NCI-H2196 (cell line): ENCODE data around the gene FBN1.

ENCODE experiments used
- DNase-seq: peaks from one replicate; lab custom pipeline; 2025; ENCODE audit not compliant: unreplicated experiment; lab: John Stamatoyannopoulos, UW

FBN1 gene

GRCh38 chr15:48582452-48583247 lies 62.9 kb downstream of the FBN1 start:
- no peak for DNase-seq

DNA sequence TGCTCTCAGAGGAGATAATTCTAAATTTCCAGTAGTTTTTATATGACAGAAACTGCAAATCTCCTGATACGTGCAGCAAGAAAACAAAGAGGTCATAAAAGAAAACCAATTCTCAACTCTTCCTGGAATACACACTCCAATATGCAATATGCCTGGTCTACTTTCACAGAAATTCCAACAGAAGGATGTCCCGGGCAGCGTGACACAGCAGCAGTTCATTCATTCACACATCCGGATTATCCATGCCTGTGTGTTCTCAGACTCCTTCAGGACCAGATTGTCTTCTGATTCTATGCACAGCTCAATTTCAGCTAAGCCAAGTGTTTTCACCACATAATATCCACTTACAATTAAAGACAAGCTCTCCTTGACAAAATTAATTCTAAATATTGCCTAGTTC lies 64.3 kb downstream of the FBN1 start:
- DNase-seq = no peak

DNA sequence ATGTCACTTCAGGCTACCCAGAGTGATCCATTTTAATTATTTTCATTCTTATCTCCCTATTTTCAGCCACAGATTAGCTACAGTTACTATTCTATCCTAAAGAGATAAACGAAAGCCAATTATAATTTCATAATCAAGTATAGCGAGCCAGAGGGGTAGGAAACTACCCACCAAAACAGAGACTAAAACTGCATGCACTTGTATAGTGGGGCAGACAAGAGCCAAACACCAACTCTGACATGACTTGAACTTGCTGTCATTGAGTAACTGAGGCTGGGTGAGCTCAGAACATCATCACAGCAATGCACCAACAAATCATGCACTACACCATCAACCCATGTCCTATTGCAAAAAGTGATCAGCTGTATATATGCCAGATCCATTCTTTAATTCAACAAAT lies 64.8 kb downstream of the FBN1 start:
- no peak for DNase-seq

DNA sequence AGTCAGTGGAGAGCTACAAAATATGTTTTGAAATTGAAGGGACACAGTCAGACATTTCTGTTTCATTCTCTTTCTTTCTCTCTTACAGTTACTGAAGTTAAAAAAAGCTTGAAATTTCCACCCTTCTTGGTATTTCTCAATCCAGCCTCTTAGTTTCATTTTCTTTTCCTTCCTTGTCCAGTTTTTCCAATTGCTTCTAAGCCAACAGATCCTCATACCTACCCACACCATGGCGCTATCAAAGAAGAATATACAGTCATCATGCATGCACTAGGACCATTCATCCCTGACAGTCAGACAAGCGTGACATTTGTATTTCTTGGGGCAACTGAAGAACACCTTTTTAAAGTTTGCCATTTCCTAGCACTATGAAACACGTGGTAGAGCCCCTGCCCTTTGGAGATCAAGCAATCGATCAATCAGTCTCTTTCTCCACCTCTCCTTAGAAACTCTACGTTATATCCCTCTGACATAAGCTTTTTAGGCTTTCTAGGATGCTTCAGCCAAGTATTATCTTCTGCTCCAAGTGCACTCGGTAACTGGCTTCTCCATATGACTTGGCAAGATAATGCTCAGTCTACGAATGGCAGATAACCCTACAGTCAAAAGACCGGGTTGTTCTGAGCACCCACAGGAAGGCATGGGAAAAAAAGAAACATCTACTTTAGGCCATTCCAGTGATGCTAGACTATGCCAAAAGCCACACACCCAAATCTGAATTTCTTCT lies 65.4 kb downstream of the FBN1 start:
- no peak for DNase-seq

DNA sequence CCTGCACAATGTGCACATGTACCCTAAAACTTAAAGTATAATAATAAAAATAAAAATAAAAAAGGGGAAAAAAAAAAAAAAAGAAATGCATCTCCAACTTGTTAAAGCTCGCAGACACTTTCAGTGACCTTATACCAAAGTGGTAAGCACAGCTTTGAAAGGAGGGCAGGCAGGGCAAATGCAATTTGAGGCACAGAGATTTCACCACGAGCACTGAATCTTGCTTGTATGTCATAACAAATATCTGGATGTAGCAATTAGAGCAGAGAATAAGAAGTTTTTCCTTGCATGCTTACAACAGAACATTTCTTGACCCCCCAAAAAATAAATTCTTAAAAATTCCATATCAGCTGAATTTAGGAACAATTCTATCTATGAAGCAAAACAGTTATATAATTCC lies 66.5 kb downstream of the FBN1 start:
- DNase-seq = no peak

DNA sequence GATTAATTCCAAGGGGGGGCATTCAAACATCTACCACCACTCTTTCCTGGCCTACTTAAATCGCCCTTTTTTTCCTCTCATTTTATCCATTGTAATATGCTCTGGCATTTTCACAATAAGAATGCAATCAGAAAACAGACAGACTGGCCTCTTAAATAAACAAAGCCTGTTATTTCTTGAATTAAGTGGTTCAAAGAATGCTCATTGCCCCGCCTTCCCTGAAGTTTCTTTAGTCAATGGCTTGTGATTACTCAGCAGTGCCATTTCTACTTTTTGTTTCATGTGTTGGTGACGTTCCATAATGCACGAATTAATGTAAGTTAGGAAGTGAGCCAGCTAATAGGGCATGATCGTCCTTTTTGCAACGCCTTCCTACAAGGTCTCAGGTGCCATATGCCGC lies 68.0 kb downstream of the FBN1 start:
- DNase-seq = no peak

- no peak for DNase-seq
Observed at GRCh38 chr15:48574187-48574586, 71.3 kb downstream of the FBN1 start.

DNA sequence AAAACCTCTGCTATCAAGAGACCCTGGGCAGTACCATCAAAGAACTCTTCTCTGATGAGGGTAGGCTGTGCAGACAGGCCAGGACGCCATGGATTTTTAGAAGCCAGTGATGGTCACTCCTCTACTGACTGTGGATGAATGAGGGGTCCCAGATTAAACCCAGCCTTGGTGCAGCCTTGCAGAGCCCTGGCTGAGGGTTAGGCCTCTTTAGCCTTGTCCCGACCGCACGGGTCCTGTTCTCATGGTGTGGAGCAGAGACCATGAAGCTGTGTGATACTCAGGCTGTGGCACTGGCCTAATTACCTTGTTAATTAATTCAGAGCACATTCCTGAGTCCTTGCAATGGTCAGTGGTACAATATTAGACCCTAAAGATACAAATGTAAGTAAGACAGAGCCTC lies 71.7 kb downstream of the FBN1 start:
- DNase-seq = no peak

DNA sequence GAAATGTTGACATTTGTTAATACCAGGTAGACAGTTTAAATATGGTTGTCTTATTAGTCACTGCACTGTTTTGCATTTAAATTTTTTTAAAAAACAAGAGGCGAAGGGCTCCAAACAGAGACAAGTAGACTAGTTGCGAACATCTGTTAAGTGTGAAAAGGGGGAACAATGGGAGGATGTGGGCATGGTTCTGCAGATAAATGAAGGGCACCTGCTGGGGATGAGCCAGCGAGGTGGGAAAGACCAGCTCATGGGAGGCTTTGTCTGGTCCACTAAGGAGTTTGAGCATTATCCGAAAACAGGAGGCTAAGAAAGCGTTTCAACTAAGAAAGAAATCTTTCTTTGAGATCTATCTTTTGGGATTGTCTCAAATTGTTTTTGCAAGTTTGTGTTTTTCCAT lies 72.7 kb downstream of the FBN1 start:
- DNase-seq = no peak

DNA sequence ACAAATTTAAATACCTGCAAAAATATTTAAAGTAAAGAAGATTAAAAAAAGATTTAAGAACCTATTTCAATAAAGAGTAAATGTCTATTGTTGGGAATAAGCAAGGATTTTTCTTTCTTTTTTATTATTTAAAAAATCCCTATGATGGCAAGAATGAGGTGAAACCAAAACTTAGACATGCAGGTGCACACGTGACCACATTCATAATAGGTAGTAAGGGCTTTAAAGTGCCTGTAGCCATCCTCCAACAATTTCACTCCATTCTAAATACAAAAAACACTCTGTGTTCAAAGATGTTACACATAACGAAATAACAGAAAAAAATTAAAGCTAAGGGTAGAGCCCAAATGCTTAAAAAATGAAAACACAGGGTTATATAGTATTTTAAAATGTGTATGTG lies 74.0 kb downstream of the FBN1 start:
- no peak for DNase-seq

GRCh38 chr15:48570822-48571221 lies 74.7 kb downstream of the FBN1 start:
- no peak for DNase-seq

- no peak for DNase-seq
Observed at GRCh38 chr15:48569591-48570302, 75.8 kb downstream of the FBN1 start.

GRCh38 chr15:48566668-48567067 lies 78.8 kb downstream of the FBN1 start:
- no peak for DNase-seq

DNA sequence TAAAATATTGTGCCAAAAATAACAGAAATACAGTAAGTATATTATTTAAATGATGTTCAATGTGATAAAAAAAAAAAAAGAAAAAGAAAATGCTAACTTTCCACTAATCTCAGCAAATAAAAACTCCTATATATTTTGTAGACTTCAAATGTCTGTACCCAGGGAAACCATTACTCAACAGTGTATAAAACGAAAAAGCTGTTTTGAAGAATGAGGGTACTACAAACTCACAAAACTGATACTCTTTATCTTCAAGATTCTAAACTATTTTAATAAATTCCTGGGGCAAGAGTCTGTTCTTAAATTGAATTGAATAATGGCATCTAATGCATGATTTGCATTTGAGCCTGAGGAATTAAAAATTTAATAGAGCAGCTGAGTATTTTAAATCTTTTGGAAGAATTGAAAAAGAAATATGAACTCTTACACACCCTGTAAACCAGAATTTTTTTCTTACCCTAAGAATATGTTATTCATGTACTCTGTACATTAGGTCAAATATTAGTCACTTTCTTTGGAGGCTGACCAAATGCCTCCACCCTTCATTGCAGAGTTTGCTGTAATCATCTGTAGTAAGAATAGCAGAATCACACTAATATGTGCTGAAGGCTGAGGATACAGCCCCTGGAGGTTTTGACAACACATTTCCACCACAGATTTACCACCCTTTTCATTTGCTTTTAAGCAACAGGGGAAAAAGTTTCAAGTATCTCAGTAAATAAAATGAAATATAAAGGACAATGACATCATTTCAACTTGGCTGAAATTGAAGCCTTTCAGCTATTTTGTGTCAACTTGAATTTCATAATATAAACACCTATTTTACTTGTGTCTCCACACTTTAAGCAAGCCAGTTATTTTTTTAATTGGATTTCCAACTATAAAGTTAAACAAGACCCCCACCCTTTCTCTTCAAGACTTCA lies 79.7 kb downstream of the FBN1 start:
- no peak for DNase-seq

- DNase-seq = no peak
Observed at GRCh38 chr15:48564690-48565089, 80.8 kb downstream of the FBN1 start.

- DNase-seq = no peak
Observed at GRCh38 chr15:48563934-48564333, 81.6 kb downstream of the FBN1 start.

- DNase-seq = no peak
Observed at GRCh38 chr15:48560321-48561051, 85.0 kb downstream of the FBN1 start.

- no peak for DNase-seq
Observed at GRCh38 chr15:48559285-48559684, 86.2 kb downstream of the FBN1 start.

DNA sequence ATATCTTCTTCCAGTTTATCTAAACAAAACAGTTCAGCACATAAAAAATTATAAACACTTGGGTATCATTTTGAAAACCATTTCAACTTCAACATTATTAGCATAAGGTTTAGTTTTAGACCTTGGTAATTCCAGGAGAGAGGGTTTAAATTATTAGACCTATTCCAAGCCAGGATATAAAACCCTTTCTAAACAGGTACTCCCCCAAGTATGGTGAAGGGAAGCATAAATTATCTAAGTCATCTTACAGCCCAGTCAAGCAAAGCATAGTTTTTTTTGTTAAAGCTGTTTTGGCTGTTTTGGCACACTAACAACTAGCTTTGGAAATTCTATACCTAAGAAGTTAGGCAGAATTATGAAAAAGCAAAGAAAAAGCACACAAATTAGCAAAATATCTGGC lies 87.3 kb downstream of the FBN1 start:
- no peak for DNase-seq

GRCh38 chr15:48557335-48557734 lies 88.2 kb downstream of the FBN1 start:
- no peak for DNase-seq
